ENCODE data around the gene LUZP2.

The LUZP2 gene

DNA sequence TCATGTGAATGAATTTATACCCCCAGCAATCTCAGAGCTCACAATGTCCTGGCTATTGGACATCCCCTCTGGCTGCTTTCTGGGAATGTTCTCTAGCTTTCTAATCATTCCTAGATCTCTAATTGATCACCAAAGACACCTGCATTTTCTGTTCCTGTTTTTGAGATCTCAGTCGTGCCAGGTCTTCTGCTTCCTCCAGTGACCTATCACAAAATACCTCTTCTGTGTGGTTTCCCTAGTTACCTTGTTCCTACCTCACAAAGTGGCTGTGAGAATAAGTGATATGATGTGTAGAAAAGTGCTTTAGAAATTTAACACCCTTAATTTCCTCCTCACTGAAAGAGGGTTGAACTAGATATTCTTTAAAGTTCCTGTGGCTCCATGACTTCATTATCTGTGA lies 92.2 kb downstream of the LUZP2 start:
- no peak overlapping the region for H4K12ac ChIP-seq (ENCODE audit: low read depth, low read length)
- no peaks in the 10 kb centered on the region for H3K27me3 ChIP-seq (ENCODE audit: insufficient read depth, low read length)
- no peak overlapping the region for H3K14ac ChIP-seq (ENCODE audit: low read length)
- no peak overlapping the region for H3K23ac ChIP-seq (ENCODE audit: low read length)
- H2AK5ac ChIP-seq (ENCODE audit: low read length): no peak overlapping the region
- H4K91ac ChIP-seq (ENCODE audit: low read depth, low read length): no peak overlapping the region
- no peak overlapping the region for H3K27ac ChIP-seq (ENCODE audit: low read depth, low read length)
- no peak overlapping the region for H2BK120ac ChIP-seq (ENCODE audit: insufficient read depth, low read length, poor library complexity)
- H3K4me1 ChIP-seq (ENCODE audit: control insufficient read depth in 1 of 2, insufficient read depth in 2 of 2, low read length in 2 of 2): no peaks in the 10 kb centered on the region
- no peaks in the 10 kb centered on the region for H3K36me3 ChIP-seq (ENCODE audit: control insufficient read depth in 1 of 2, insufficient read depth in 2 of 2, low read length in 2 of 2)
- no peaks in the 10 kb centered on the region for H3K79me2 ChIP-seq (ENCODE audit: control insufficient read depth, insufficient read depth, low read length, poor library complexity)
- H3K9me3 ChIP-seq (ENCODE audit: insufficient read depth, low read depth, low read length): no peaks in the 10 kb centered on the region
- no peak for DNase-seq
- no peak overlapping the region for H2BK12ac ChIP-seq (ENCODE audit: low read length)
- H2BK5ac ChIP-seq (ENCODE audit: low read depth, low read length, poor library complexity): no peak overlapping the region
- H3K18ac ChIP-seq (ENCODE audit: low read length): no peak overlapping the region
- no peak overlapping the region for H4K8ac ChIP-seq (ENCODE audit: low read depth, low read length)
- H3K4me3 ChIP-seq (ENCODE audit: low read depth, low read length): no peak overlapping the region
- H3K4ac ChIP-seq (ENCODE audit: low read depth, low read length): no peak overlapping the region
- no CpG with 5 or more reads among the region's 1 CpG for WGBS (ENCODE audit: extremely low coverage, insufficient coverage, insufficient read length)
- no peak overlapping the region for H3K4me2 ChIP-seq (ENCODE audit: low read length)
- no peak overlapping the region for H3K9ac ChIP-seq (ENCODE audit: low read length)
- no peak overlapping the region for H2AFZ ChIP-seq (ENCODE audit: insufficient read depth, low read length, poor library complexity)
- H3K79me1 ChIP-seq (ENCODE audit: low read length): no peaks in the 10 kb centered on the region

DNA sequence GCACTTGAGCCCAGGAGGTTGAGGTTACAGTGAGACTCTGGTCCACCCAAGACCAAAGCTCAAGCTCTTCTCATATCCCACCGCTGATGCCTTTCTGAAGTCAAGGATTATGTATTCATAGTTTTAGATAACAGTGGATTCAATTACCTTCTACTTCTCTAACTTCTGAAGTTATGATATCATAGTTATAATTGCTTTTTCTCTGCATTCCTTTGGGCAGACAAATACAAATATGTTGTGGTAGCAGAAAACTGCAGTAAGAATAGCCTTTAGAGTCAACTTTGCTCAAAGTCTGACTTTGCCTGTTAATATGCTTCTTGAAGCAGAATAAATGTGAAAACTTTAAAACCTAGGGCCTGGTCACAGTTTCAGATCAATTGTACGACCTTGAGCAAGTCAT lies 94.4 kb downstream of the LUZP2 start:
- no peaks in the 10 kb centered on the region for H3K79me1 ChIP-seq (ENCODE audit: low read length)
- H3K79me2 ChIP-seq (ENCODE audit: control insufficient read depth, insufficient read depth, low read length, poor library complexity): no peaks in the 10 kb centered on the region
- H3K27me3 ChIP-seq (ENCODE audit: insufficient read depth, low read length): no peaks in the 10 kb centered on the region
- no peak overlapping the region for H4K12ac ChIP-seq (ENCODE audit: low read depth, low read length)
- H2AK5ac ChIP-seq (ENCODE audit: low read length): no peak overlapping the region
- H3K18ac ChIP-seq (ENCODE audit: low read length): no peak overlapping the region
- no peak overlapping the region for H2BK12ac ChIP-seq (ENCODE audit: low read length)
- no peak overlapping the region for H3K4me3 ChIP-seq (ENCODE audit: low read depth, low read length)
- H3K23ac ChIP-seq (ENCODE audit: low read length): no peak overlapping the region
- no peak overlapping the region for H3K9ac ChIP-seq (ENCODE audit: low read length)
- no peaks in the 10 kb centered on the region for H3K36me3 ChIP-seq (ENCODE audit: control insufficient read depth in 1 of 2, insufficient read depth in 2 of 2, low read length in 2 of 2)
- H3K14ac ChIP-seq (ENCODE audit: low read length): no peak overlapping the region
- no peak overlapping the region for H3K4me2 ChIP-seq (ENCODE audit: low read length)
- no peak overlapping the region for H3K27ac ChIP-seq (ENCODE audit: low read depth, low read length)
- H4K91ac ChIP-seq (ENCODE audit: low read depth, low read length): no peak overlapping the region
- no CpG with 5 or more reads among the region's 2 CpGs for WGBS (ENCODE audit: extremely low coverage, insufficient coverage, insufficient read length)
- no peaks in the 10 kb centered on the region for H3K9me3 ChIP-seq (ENCODE audit: insufficient read depth, low read depth, low read length)
- no peak overlapping the region for H2BK120ac ChIP-seq (ENCODE audit: insufficient read depth, low read length, poor library complexity)
- H3K4ac ChIP-seq (ENCODE audit: low read depth, low read length): no peak overlapping the region
- H3K4me1 ChIP-seq (ENCODE audit: control insufficient read depth in 1 of 2, insufficient read depth in 2 of 2, low read length in 2 of 2): no peaks in the 10 kb centered on the region
- H4K8ac ChIP-seq (ENCODE audit: low read depth, low read length): no peak overlapping the region
- no peak overlapping the region for H2AFZ ChIP-seq (ENCODE audit: insufficient read depth, low read length, poor library complexity)
- no peak for DNase-seq
- no peak overlapping the region for H2BK5ac ChIP-seq (ENCODE audit: low read depth, low read length, poor library complexity)

DNA sequence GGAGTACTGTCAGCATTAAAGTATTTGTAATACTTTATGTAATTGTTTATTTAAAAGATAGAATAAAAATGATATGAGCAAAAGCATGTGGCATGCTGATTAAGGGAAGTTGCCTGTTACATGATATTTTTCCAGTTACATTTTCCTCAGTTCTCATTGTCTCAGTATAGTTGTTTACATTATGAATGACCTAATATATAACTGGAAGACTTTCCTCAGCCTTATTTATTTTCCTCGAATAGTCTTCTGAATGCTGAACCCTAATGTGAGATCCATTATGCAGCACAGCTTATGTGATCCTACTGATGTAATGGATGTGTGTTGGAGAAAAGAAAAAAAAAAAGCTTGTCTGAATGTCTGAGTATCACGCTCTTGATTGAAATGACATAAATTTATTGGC lies 95.5 kb downstream of the LUZP2 start:
- no peak overlapping the region for H4K12ac ChIP-seq (ENCODE audit: low read depth, low read length)
- no peak overlapping the region for H3K4me2 ChIP-seq (ENCODE audit: low read length)
- no peak overlapping the region for H4K8ac ChIP-seq (ENCODE audit: low read depth, low read length)
- no peak overlapping the region for H3K14ac ChIP-seq (ENCODE audit: low read length)
- H3K23ac ChIP-seq (ENCODE audit: low read length): no peak overlapping the region
- H3K79me2 ChIP-seq (ENCODE audit: control insufficient read depth, insufficient read depth, low read length, poor library complexity): no peaks in the 10 kb centered on the region
- H2BK12ac ChIP-seq (ENCODE audit: low read length): no peak overlapping the region
- H3K4ac ChIP-seq (ENCODE audit: low read depth, low read length): no peak overlapping the region
- no peak overlapping the region for H3K27ac ChIP-seq (ENCODE audit: low read depth, low read length)
- H3K4me1 ChIP-seq (ENCODE audit: control insufficient read depth in 1 of 2, insufficient read depth in 2 of 2, low read length in 2 of 2): no peaks in the 10 kb centered on the region
- H3K36me3 ChIP-seq (ENCODE audit: control insufficient read depth in 1 of 2, insufficient read depth in 2 of 2, low read length in 2 of 2): no peaks in the 10 kb centered on the region
- no peak overlapping the region for H2AK5ac ChIP-seq (ENCODE audit: low read length)
- no peak overlapping the region for H3K9ac ChIP-seq (ENCODE audit: low read length)
- H2AFZ ChIP-seq (ENCODE audit: insufficient read depth, low read length, poor library complexity): no peak overlapping the region
- no peaks in the 10 kb centered on the region for H3K79me1 ChIP-seq (ENCODE audit: low read length)
- H3K4me3 ChIP-seq (ENCODE audit: low read depth, low read length): no peak overlapping the region
- no CpG with 5 or more reads among the region's 2 CpGs for WGBS (ENCODE audit: extremely low coverage, insufficient coverage, insufficient read length)
- H4K91ac ChIP-seq (ENCODE audit: low read depth, low read length): no peak overlapping the region
- H3K27me3 ChIP-seq (ENCODE audit: insufficient read depth, low read length): no peaks in the 10 kb centered on the region
- no peak for DNase-seq
- no peaks in the 10 kb centered on the region for H3K9me3 ChIP-seq (ENCODE audit: insufficient read depth, low read depth, low read length)
- H2BK120ac ChIP-seq (ENCODE audit: insufficient read depth, low read length, poor library complexity): no peak overlapping the region
- H2BK5ac ChIP-seq (ENCODE audit: low read depth, low read length, poor library complexity): no peak overlapping the region
- H3K18ac ChIP-seq (ENCODE audit: low read length): no peak overlapping the region

DNA sequence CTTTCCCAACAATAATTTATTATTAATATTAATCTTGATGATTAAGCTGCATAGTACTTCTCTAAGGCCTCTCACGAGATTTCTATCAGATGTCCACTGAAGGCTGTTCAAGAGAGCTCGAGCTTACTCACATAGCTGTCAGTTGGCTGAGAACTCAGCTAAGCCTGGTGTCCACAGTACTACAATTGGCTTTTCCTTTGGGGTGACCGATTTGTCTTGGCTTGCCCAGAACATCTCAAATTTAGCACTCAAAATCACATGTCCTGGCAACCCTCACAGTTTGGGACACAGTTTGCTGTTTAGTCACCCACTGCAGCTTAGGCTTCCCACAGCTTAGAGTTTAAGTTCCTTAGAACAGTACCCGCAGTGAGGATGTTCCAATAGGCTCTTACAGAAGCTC lies 96.5 kb downstream of the LUZP2 start:
- Histone ChIP-seq H3K4me1 (ENCODE audit: control insufficient read depth in 1 of 2, insufficient read depth in 2 of 2, low read length in 2 of 2) (no peaks in the 10 kb centered on the region), H4K12ac (ENCODE audit: low read depth, low read length) (no peak overlapping the region), H2BK12ac (ENCODE audit: low read length) (no peak overlapping the region), H3K23ac (ENCODE audit: low read length) (no peak overlapping the region), H3K79me1 (ENCODE audit: low read length) (no peaks in the 10 kb centered on the region), H2BK120ac (ENCODE audit: insufficient read depth, low read length, poor library complexity) (no peak overlapping the region), H3K18ac (ENCODE audit: low read length) (no peak overlapping the region), H3K9ac (ENCODE audit: low read length) (no peak overlapping the region), H3K4me3 (ENCODE audit: low read depth, low read length) (no peak overlapping the region), H3K27ac (ENCODE audit: low read depth, low read length) (no peak overlapping the region), H3K36me3 (ENCODE audit: control insufficient read depth in 1 of 2, insufficient read depth in 2 of 2, low read length in 2 of 2) (no peaks in the 10 kb centered on the region), H3K27me3 (ENCODE audit: insufficient read depth, low read length) (no peaks in the 10 kb centered on the region), H2AFZ (ENCODE audit: insufficient read depth, low read length, poor library complexity) (no peak overlapping the region), H3K79me2 (ENCODE audit: control insufficient read depth, insufficient read depth, low read length, poor library complexity) (no peaks in the 10 kb centered on the region), H2AK5ac (ENCODE audit: low read length) (no peak overlapping the region), H3K14ac (ENCODE audit: low read length) (no peak overlapping the region), H3K4me2 (ENCODE audit: low read length) (no peak overlapping the region), H4K8ac (ENCODE audit: low read depth, low read length) (no peak overlapping the region), H3K4ac (ENCODE audit: low read depth, low read length) (no peak overlapping the region), H3K9me3 (ENCODE audit: insufficient read depth, low read depth, low read length) (no peaks in the 10 kb centered on the region), H4K91ac (ENCODE audit: low read depth, low read length) (no peak overlapping the region), H2BK5ac (ENCODE audit: low read depth, low read length, poor library complexity) (no peak overlapping the region)
- WGBS (ENCODE audit: extremely low coverage, insufficient coverage, insufficient read length): no CpG with 5 or more reads among the region's 4 CpGs
- DNase-seq: no peak

Data from trophoblast cell (in vitro differentiated cells and primary cell).